Liver (tissue), 9 donors: ENCODE results near the gene DPP6. TPM values are rescaled to one million over a fixed set of nuclear protein-coding genes. Genes with fewer than 3 reads are reported as not detected.

Source experiments
- DNase-seq: peaks from one replicate; pipeline ENCODE4 v3.0.0-alpha.2; 2017; ENCODE audit warnings: low spot score
- H3K27ac ChIP-seq, 2 donors: one replicate each; pipeline ENCODE4 v1.7.0; 2013; ENCODE audit warnings: inconsistent platforms in 2 of 2, low read length in 2 of 2, control low read depth in 1 of 2, low read depth in 1 of 2, mild to moderate bottlenecking in 1 of 2
- H3K27me3 ChIP-seq, 4 donors: one replicate each; pipeline versions ENCODE4 v1.6.1 to v1.7.0; 2013; ENCODE audit warnings: low read length in 3 of 4, inconsistent platforms in 1 of 4, mild to moderate bottlenecking in 1 of 4, moderate library complexity in 1 of 4; ENCODE audit not compliant: control insufficient read depth in 4 of 4, insufficient read depth in 4 of 4
- H3K36me3 ChIP-seq, 4 donors: one replicate each; pipeline versions ENCODE4 v1.6.1 to v1.7.0; 2013; ENCODE audit warnings: low read length in 3 of 4, mild to moderate bottlenecking in 3 of 4, low read depth in 1 of 4, moderate library complexity in 1 of 4; ENCODE audit not compliant: control insufficient read depth in 4 of 4, insufficient read depth in 3 of 4
- H3K4me1 ChIP-seq, 4 donors: one replicate each; pipeline versions ENCODE4 v1.6.1 to v1.7.0; 2013; ENCODE audit warnings: low read length in 3 of 4, mild to moderate bottlenecking in 3 of 4, moderate library complexity in 1 of 4; ENCODE audit not compliant: control insufficient read depth in 4 of 4, insufficient read depth in 4 of 4
- H3K4me3 ChIP-seq, 3 donors: one replicate each; pipeline versions ENCODE4 v1.6.1 to v1.7.0; 2013; ENCODE audit warnings: low read length in 3 of 3, control low read depth in 1 of 3, low read depth in 1 of 3, mild to moderate bottlenecking in 1 of 3
- H3K9ac ChIP-seq, 2 donors: one replicate each; pipeline ENCODE4 v1.7.0; 2013; ENCODE audit warnings: low read length in 2 of 2, mild to moderate bottlenecking in 2 of 2, moderate library complexity in 2 of 2, control low read depth in 1 of 2, low read depth in 1 of 2
- H3K9me3 ChIP-seq, 4 donors: one replicate each; pipeline versions ENCODE4 v1.6.1 to v1.7.0; 2013; ENCODE audit warnings: low read length in 3 of 4; ENCODE audit not compliant: control insufficient read depth in 4 of 4
- ATF3 ChIP-seq: IDR thresholded peaks from 2 replicates; pipeline ENCODE4 v1.6.1; 2016; ENCODE audit warnings: antibody characterized with exemption
- CTCF ChIP-seq: fragments of 150-350 bp; IDR thresholded peaks from 2 replicates; pipeline ENCODE4 v1.5.1; 2017; ENCODE audit warnings: improper control_type of control experiment, low read depth, low read length; ENCODE audit not compliant: missing input control
- EGR1 ChIP-seq, 2 donors: IDR thresholded peaks; 2 replicates each; pipeline ENCODE4 v1.6.1; 2016 to 2018; ENCODE audit warnings: antibody characterized with exemption in 2 of 2, low read depth in 2 of 2
- FOXA1 ChIP-seq: IDR thresholded peaks from 2 replicates; pipeline ENCODE4 v1.6.1; 2016; ENCODE audit warnings: antibody characterized with exemption
- FOXA2 ChIP-seq: IDR thresholded peaks from 2 replicates; pipeline ENCODE4 v1.6.1; 2016; ENCODE audit warnings: antibody characterized with exemption
- GABPA ChIP-seq, 2 donors: IDR thresholded peaks in 1 of 2; conservative IDR thresholded peaks in 1 of 2; 2 replicates each; pipeline ENCODE4 v1.6.1; 2016; ENCODE audit warnings: antibody characterized with exemption in 2 of 2, mild to moderate bottlenecking in 1 of 2, moderate library complexity in 1 of 2
- HNF4A ChIP-seq, 2 donors: conservative IDR thresholded peaks; 2 replicates each; pipeline ENCODE4 v1.6.1; 2016; ENCODE audit warnings: antibody characterized with exemption in 2 of 2, mild to moderate bottlenecking in 2 of 2
- HNF4G ChIP-seq: IDR thresholded peaks from 2 replicates; pipeline ENCODE4 v1.6.1; 2016; ENCODE audit warnings: antibody characterized with exemption
- JUND ChIP-seq, 2 donors: IDR thresholded peaks; 2 replicates each; pipeline ENCODE4 v1.6.1; 2016; ENCODE audit warnings: antibody characterized with exemption in 2 of 2
- NR2F2 ChIP-seq: IDR thresholded peaks from 2 replicates; pipeline ENCODE4 v1.6.1; 2016; ENCODE audit warnings: antibody characterized with exemption
- RAD21 ChIP-seq, 2 donors: IDR thresholded peaks; 2 replicates each; pipeline ENCODE4 v1.6.1; 2016; ENCODE audit warnings: antibody characterized with exemption in 2 of 2, mild to moderate bottlenecking in 2 of 2
- REST ChIP-seq: IDR thresholded peaks from 2 replicates; pipeline ENCODE4 v1.6.1; 2016; ENCODE audit warnings: antibody characterized with exemption, mild to moderate bottlenecking
- SP1 ChIP-seq: IDR thresholded peaks from 2 replicates; pipeline ENCODE4 v1.6.1; 2018; ENCODE audit warnings: antibody characterized with exemption, mild to moderate bottlenecking
- TAF1 ChIP-seq: conservative IDR thresholded peaks from 2 replicates; pipeline ENCODE4 v1.6.1; 2016; ENCODE audit warnings: antibody characterized with exemption, mild to moderate bottlenecking
- YY1 ChIP-seq: IDR thresholded peaks from 2 replicates; pipeline ENCODE4 v1.6.1; 2016; ENCODE audit warnings: antibody characterized with exemption, mild to moderate bottlenecking
- ZBTB33 ChIP-seq: IDR thresholded peaks from 2 replicates; pipeline ENCODE4 v1.6.1; 2016; ENCODE audit warnings: antibody characterized with exemption
- WGBS: extraction: QIAGEN DNeasy Blood & Tissue Kit; methylation state at CpG from one replicate; pipeline ENCODE4 v1.1.7; 2013; 5-methylcytosine and 5-hydroxymethylcytosine counted together
- polyA plus RNA-seq, 2 donors: library from polyadenylated mRNA; stranded (reverse) in 1 of 2; unstranded in 1 of 2; fragments of 200-250 nt in 1 of 2; fragments of >200 nt in 1 of 2; fragmentation: Nextera tagmentation in 1 of 2; extraction: Ambion mirVana in 1 of 2; gene quantifications; one replicate each; pipeline versions ENCODE4 v1.2.1 to v1.2.3, GENCODE V29; 2013 to 2015
- total RNA-seq, 2 donors: library from RNA; depleted of rRNA; stranded (reverse); fragments of >200 nt; gene quantifications; one replicate each; pipeline ENCODE4 v1.2.3, GENCODE V29; 2014
- TF ChIP-seq, protein P1 (sequence below): IDR thresholded peaks from 2 replicates; pipeline ENCODE4 v1.6.1; 2016; ENCODE audit warnings: antibody characterized with exemption
- donor health status: healthy.
- donor health status: healthy.
- donor health status: healthy.
- donor health status: healthy.
- donor health status: healthy.

Gene DPP6
- total and polyA plus RNA-seq, 4 donors = 0.01 TPM; not detected in 3

DNA sequence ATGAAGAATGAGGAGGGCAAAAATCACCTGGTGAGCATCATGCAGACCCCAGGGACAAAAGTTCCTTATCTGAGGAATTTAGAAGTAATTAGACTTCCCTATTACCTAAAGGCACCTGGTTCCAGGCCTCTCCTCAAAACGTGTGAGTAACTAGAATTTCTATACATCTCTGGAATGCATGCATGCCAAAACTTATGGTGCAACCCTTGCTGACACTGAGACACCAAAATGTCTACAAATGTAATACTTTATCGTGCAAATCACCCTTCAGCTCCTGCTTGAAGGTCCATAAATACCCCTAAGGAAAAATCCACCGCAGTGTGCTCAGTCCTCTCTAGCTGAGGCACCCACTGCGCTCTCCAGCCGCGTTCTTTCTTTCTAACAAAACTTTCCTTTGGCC is 866.5 kb downstream of the DPP6 start:
- H3K9ac ChIP-seq = no peak overlapping the region
- H3K4me3 ChIP-seq = no peak overlapping the region
- H3K9me3 ChIP-seq = no peaks in the 10 kb centered on the region
- DNase-seq = no peak
- H3K4me1 ChIP-seq = peaks cover 1 to 5% (median 4%) of the 10 kb centered on the region in 4 donors
- 76% methylated on average over 6 of the region's 6 CpGs for WGBS
- no peaks in the 10 kb centered on the region for H3K27me3 ChIP-seq
- H3K36me3 ChIP-seq = no peaks in the 10 kb centered on the region
- H3K27ac ChIP-seq = no peak overlapping the region
- TF ChIP-seq ZBTB33 (no peak), CTCF (no peak), JUND (IDR thresholded peaks at IDR 0.05) (no peak), FOXA2 (no peak), REST (no peak), FOXA1 (no peak)

GRCh38 chr7:154919344-154920225 is 867.4 kb downstream of the DPP6 start:
- Histone ChIP-seq H3K4me3 (no peak overlapping the region), H3K27ac (no peak overlapping the region), H3K4me1 (no peaks in the 10 kb centered on the region), H3K9me3 (no peaks in the 10 kb centered on the region), H3K9ac (no peak overlapping the region), H3K36me3 (no peaks in the 10 kb centered on the region), H3K27me3 (no peaks in the 10 kb centered on the region)
- WGBS = 75% methylated on average over 11 of the region's 11 CpGs
- no peak for DNase-seq
- TF ChIP-seq, protein P1, sequence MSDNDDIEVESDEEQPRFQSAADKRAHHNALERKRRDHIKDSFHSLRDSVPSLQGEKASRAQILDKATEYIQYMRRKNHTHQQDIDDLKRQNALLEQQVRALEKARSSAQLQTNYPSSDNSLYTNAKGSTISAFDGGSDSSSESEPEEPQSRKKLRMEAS = no peak
- no peak for TF ChIP-seq ATF3
- no peak for TF ChIP-seq SP1
- no peak for TF ChIP-seq FOXA2
- no peak for TF ChIP-seq YY1
- TF ChIP-seq EGR1 (IDR thresholded peaks at IDR 0.05; ENCODE audit: low read depth in 2 of 2) = no peak
- no peak for TF ChIP-seq CTCF
- TF ChIP-seq NR2F2 = no peak
- TF ChIP-seq HNF4G = no peak
- TF ChIP-seq RAD21 (IDR thresholded peaks at IDR 0.05) = no peak
- no peak for TF ChIP-seq GABPA (IDR thresholded peaks at IDR 0.05 in 1 of 2, conservative IDR thresholded peaks at IDR 0.05 in 1 of 2)
- TF ChIP-seq REST = no peak
- no peak for TF ChIP-seq TAF1
- no peak for TF ChIP-seq HNF4A (conservative IDR thresholded peaks at IDR 0.05)
